ENCODE measurements around the gene UBE2E2.

- TF ChIP-seq CTCF (IDR thresholded peaks at IDR 0.05) = no peak
- no peak for TF ChIP-seq FOXJ3 (CRISPR knock-in tag; IDR thresholded peaks at IDR 0.05; ENCODE audit: borderline replicate concordance)
- TF ChIP-seq RORB (CRISPR knock-in tag; IDR thresholded peaks at IDR 0.05) = no peak
Observed at GRCh38 chr3:23240171-23240785, 37.2 kb downstream of the UBE2E2 start.

Data from WTC11 (cell line).